GM23338 (cell line): ENCODE measurements around the gene MYO5B.
"Not testable (repeated sequence)": the region's sequence is repeated elsewhere in the genome, so short reads cannot be mapped to it uniquely, and the experiment has no call there.

Source experiments
- CTCF ChIP-seq, 2 experiments: fragments of 200-600 bp in 1 of 2; sonication (generic) in 1 of 2; conservative IDR thresholded peaks; 2 replicates each; pipeline versions ENCODE4 v1.5.1 to v1.6.1; 2016 to 2017; ENCODE audit warnings: antibody characterized with exemption in 2 of 2, low read depth in 2 of 2, mild to moderate bottlenecking in 2 of 2, moderate library complexity in 1 of 2
- POLR2AphosphoS5 ChIP-seq: IDR thresholded peaks from 2 replicates; pipeline ENCODE4 v1.6.1; 2016; ENCODE audit warnings: antibody characterized with exemption, low read depth
- TF ChIP-seq, protein P1 (sequence below): IDR thresholded peaks from one replicate; pipeline ENCODE4 v1.6.1; 2018; ENCODE audit warnings: antibody characterized with exemption; ENCODE audit not compliant: unreplicated experiment

GRCh38 chr18:49800491-49800890 is 394.5 kb downstream of the MYO5B start:
- not testable (repeated sequence) for TF ChIP-seq CTCF (conservative IDR thresholded peaks at IDR 0.05; ENCODE audit: low read depth in 2 of 2); POLR2AphosphoS5
- TF ChIP-seq, protein P1, sequence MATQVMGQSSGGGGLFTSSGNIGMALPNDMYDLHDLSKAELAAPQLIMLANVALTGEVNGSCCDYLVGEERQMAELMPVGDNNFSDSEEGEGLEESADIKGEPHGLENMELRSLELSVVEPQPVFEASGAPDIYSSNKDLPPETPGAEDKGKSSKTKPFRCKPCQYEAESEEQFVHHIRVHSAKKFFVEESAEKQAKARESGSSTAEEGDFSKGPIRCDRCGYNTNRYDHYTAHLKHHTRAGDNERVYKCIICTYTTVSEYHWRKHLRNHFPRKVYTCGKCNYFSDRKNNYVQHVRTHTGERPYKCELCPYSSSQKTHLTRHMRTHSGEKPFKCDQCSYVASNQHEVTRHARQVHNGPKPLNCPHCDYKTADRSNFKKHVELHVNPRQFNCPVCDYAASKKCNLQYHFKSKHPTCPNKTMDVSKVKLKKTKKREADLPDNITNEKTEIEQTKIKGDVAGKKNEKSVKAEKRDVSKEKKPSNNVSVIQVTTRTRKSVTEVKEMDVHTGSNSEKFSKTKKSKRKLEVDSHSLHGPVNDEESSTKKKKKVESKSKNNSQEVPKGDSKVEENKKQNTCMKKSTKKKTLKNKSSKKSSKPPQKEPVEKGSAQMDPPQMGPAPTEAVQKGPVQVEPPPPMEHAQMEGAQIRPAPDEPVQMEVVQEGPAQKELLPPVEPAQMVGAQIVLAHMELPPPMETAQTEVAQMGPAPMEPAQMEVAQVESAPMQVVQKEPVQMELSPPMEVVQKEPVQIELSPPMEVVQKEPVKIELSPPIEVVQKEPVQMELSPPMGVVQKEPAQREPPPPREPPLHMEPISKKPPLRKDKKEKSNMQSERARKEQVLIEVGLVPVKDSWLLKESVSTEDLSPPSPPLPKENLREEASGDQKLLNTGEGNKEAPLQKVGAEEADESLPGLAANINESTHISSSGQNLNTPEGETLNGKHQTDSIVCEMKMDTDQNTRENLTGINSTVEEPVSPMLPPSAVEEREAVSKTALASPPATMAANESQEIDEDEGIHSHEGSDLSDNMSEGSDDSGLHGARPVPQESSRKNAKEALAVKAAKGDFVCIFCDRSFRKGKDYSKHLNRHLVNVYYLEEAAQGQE: not testable (repeated sequence)
